Stomach (tissue), 9 donors: ENCODE measurements around the gene GABRG3. TPM values are rescaled to one million over a fixed set of nuclear protein-coding genes. Genes with fewer than 3 reads are reported as not detected.

Source experiments
- DNase-seq, 2 donors: peaks; one replicate each; pipeline versions ENCODE4 v3.0.0 to v3.0.0-alpha.2; 2013 to 2019
- H3K27ac ChIP-seq, 5 donors: fragments of 200-600 bp in 4 of 5; sonication (generic) in 4 of 5; one replicate each; pipeline ENCODE4 v1.5.1; 2013 to 2019; ENCODE audit warnings: mild to moderate bottlenecking in 1 of 5, moderate library complexity in 1 of 5
- H3K27me3 ChIP-seq, 3 donors: fragments of 200-600 bp; sonication (generic); one replicate each; pipeline ENCODE4 v1.5.1; 2017 to 2019; ENCODE audit warnings: mixed run types in 1 of 3
- H3K36me3 ChIP-seq, 4 donors: fragments of 200-600 bp; sonication (generic); 1 replicate in 3 of 4; 2 replicates in 1 of 4; pipeline ENCODE4 v1.5.1; 2016 to 2019
- H3K4me1 ChIP-seq, 4 donors: fragments of 200-600 bp; sonication (generic); one replicate each; pipeline ENCODE4 v1.5.1; 2016 to 2019
- H3K4me3 ChIP-seq, 4 donors: fragments of 200-600 bp; sonication (generic) in 3 of 4; one replicate each; pipeline ENCODE4 v1.5.1; 2016 to 2019; ENCODE audit warnings: mild to moderate bottlenecking in 1 of 4
- H3K9me3 ChIP-seq, 4 donors: fragments of 200-600 bp; sonication (generic); one replicate each; pipeline ENCODE4 v1.5.1; 2016 to 2019
- EP300 ChIP-seq: sonication (generic); formaldehyde crosslinking; IDR thresholded peaks from one replicate; pipeline ENCODE4 v1.6.1; 2017; ENCODE audit warnings: antibody characterized with exemption
- POLR2A ChIP-seq, 4 donors: fragments of 450-650 bp; IDR thresholded peaks; one replicate each; pipeline ENCODE4 v1.6.1; 2016; ENCODE audit warnings: antibody characterized with exemption in 4 of 4, control low read depth in 2 of 4, mild to moderate bottlenecking in 1 of 4, moderate library complexity in 1 of 4
- POLR2AphosphoS5 ChIP-seq, 3 donors: sonication (generic); formaldehyde crosslinking; IDR thresholded peaks; one replicate each; pipeline ENCODE4 v1.6.1; 2016; ENCODE audit warnings: antibody characterized with exemption in 3 of 3
- WGBS, 5 donors: extraction: QIAGEN DNeasy Blood & Tissue Kit in 3 of 5; methylation state at CpG; one replicate each; pipeline versions ENCODE4 v1.1.5 to v1.1.7; 2013 to 2018; 5-methylcytosine and 5-hydroxymethylcytosine counted together
- intact Hi-C: fragments of 100-400 bp; cut with DNase I; formaldehyde crosslinking; loops from one replicate; pipeline ENCODE4 v1.15.1; 2023; ENCODE audit warnings: low total_unique reads
- polyA plus RNA-seq, 3 donors: library from polyadenylated mRNA; stranded (reverse); fragments of 200-250 nt; gene quantifications; one replicate each; pipeline ENCODE4 v1.2.3, GENCODE V29; 2013
- total RNA-seq, 5 donors: library from RNA; depleted of rRNA; stranded (reverse); fragments of >200 nt; gene quantifications; one replicate each; pipeline versions ENCODE4 v1.1.0 to v1.2.3, GENCODE V29; 2014 to 2016
- TF ChIP-seq, protein P1 (sequence below), 7 experiments: fragments of 450-650 bp in 4 of 7; fragments of 200-600 bp in 3 of 7; sonication (generic) in 3 of 7; IDR thresholded peaks; one replicate each; pipeline ENCODE4 v1.5.1; 2016 to 2019; ENCODE audit warnings: antibody characterized with exemption in 7 of 7, control low read depth in 2 of 7, mild to moderate bottlenecking in 1 of 7
- donor health status: healthy with polysubstance abuse.
- donor health status: Bipolar disorder and iron deficiency.
- donor health status: healthy.

The GABRG3 gene
- total and polyA plus RNA-seq, 8 donors, result 0.37 to 1.5 TPM; not detected in 6

DNA sequence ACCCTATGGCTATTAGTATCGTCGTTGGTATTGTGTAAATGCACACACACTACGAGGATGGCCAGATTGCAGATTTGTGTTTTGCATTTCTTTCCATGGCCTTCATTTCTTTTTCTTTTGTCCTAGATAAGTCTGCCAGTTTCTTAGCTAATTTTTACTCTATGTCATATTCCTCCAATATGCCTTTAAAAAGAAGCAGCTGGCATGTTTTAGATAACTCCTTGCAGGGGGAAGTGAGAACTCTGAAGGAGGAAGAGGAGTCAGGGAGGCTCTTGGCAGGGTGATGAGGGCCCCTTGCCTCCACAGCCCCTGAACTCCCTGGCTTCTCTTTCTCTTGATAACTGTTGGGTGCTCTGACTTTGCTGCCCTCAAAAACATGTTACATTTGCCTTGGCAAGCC is 244.0 kb downstream of the GABRG3 start:
- DNase-seq, result no peak
- no peak for TF ChIP-seq POLR2A (IDR thresholded peaks at IDR 0.05)
- no peak for TF ChIP-seq EP300
- TF ChIP-seq POLR2AphosphoS5 (IDR thresholded peaks at IDR 0.05), result no peak
- TF ChIP-seq, protein P1, sequence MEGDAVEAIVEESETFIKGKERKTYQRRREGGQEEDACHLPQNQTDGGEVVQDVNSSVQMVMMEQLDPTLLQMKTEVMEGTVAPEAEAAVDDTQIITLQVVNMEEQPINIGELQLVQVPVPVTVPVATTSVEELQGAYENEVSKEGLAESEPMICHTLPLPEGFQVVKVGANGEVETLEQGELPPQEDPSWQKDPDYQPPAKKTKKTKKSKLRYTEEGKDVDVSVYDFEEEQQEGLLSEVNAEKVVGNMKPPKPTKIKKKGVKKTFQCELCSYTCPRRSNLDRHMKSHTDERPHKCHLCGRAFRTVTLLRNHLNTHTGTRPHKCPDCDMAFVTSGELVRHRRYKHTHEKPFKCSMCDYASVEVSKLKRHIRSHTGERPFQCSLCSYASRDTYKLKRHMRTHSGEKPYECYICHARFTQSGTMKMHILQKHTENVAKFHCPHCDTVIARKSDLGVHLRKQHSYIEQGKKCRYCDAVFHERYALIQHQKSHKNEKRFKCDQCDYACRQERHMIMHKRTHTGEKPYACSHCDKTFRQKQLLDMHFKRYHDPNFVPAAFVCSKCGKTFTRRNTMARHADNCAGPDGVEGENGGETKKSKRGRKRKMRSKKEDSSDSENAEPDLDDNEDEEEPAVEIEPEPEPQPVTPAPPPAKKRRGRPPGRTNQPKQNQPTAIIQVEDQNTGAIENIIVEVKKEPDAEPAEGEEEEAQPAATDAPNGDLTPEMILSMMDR (IDR thresholded peaks at IDR 0.05), result no peak
- WGBS, 5 donors, result 72 to 85% (median 73%) methylated on average over 3 of the region's 3 CpGs
- Histone ChIP-seq H3K27ac (no peak overlapping the region), H3K27me3 (no peaks in the 10 kb centered on the region), H3K4me1 (no peaks in the 10 kb centered on the region), H3K9me3 (peaks cover 0 to 31% (median 6%) of the 10 kb centered on the region in 4 donors), H3K4me3 (no peak overlapping the region), H3K36me3 (no peaks in the 10 kb centered on the region)
- intact Hi-C loops, result no loop called here

GRCh38 chr15:27218426-27218825 is 247.4 kb downstream of the GABRG3 start:
- Histone ChIP-seq H3K4me1 (no peaks in the 10 kb centered on the region), H3K27me3 (no peaks in the 10 kb centered on the region), H3K27ac (no peak overlapping the region), H3K36me3 (no peaks in the 10 kb centered on the region), H3K9me3 (peaks cover 0 to 25% (median 6%) of the 10 kb centered on the region in 4 donors), H3K4me3 (no peak overlapping the region)
- TF ChIP-seq EP300 (no peak), POLR2AphosphoS5 (IDR thresholded peaks at IDR 0.05) (no peak), POLR2A (IDR thresholded peaks at IDR 0.05) (no peak)
- TF ChIP-seq, protein P1 (IDR thresholded peaks at IDR 0.05), result no peak
- WGBS, 5 donors, result 84 to 92% (median 88%) methylated on average over 8 of the region's 8 CpGs
- no peak for DNase-seq
- intact Hi-C loops, result no loop called here

DNA sequence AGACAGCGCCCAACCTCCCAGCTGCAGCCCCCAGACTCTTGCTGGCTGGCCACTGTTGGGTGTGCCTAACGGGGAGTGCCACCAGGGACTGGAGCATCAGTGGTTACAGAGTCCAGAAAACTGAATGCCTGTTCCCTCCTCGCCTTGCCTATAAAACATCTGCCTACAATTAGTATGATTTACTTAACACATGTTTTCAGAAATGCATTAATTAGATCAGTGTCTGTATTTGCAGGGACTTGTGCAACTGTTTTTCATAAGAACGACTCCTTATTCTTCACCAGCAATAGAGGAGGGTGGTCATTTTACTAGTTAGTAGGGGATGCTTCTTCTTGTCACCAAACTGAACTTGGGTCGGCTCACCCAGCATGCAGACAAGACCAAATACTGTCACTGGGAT is 248.7 kb downstream of the GABRG3 start:
- intact Hi-C loops, result no loop called here
- H3K27ac ChIP-seq, result no peak overlapping the region
- no peaks in the 10 kb centered on the region for H3K36me3 ChIP-seq
- H3K27me3 ChIP-seq, result no peaks in the 10 kb centered on the region
- H3K4me1 ChIP-seq, result no peaks in the 10 kb centered on the region
- 78 to 87% (median 78%) methylated on average over 5 of the region's 5 CpGs for WGBS, 5 donors
- TF ChIP-seq POLR2AphosphoS5 (IDR thresholded peaks at IDR 0.05) (no peak), POLR2A (IDR thresholded peaks at IDR 0.05) (no peak), EP300 (no peak)
- TF ChIP-seq, protein P1 (IDR thresholded peaks at IDR 0.05), result no peak
- no peak for DNase-seq
- H3K4me3 ChIP-seq, result no peak overlapping the region
- H3K9me3 ChIP-seq, result peaks cover 0 to 25% (median 6%) of the 10 kb centered on the region in 4 donors

DNA sequence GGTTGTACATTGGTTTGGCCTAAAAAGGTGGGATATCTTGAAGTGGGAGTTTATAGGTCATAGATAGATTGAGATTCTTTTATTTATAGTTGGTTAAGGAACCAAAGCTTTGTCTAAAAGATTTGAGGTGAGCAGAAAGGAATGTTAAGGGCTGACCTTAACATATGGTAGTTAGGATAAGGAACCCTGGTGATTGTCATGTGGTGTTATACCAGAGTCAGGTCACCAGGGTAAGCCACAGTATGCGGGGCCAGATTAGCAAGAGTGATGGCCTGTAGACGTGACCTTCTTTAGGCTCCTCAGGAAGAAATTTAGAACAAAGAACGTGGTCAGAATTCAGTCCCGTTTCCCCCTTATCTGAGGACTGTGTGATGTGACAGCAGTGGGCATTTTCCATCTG is 249.2 kb downstream of the GABRG3 start:
- Histone ChIP-seq H3K27ac (no peak overlapping the region), H3K4me3 (no peak overlapping the region), H3K9me3 (peaks cover 0 to 25% (median 6%) of the 10 kb centered on the region in 4 donors), H3K27me3 (no peaks in the 10 kb centered on the region), H3K36me3 (no peaks in the 10 kb centered on the region), H3K4me1 (no peaks in the 10 kb centered on the region)
- no peak for DNase-seq
- intact Hi-C loops, result no loop called here
- TF ChIP-seq POLR2A (IDR thresholded peaks at IDR 0.05) (no peak), POLR2AphosphoS5 (IDR thresholded peaks at IDR 0.05) (no peak), EP300 (no peak)
- TF ChIP-seq, protein P1 (IDR thresholded peaks at IDR 0.05), result no peak
- WGBS, 5 donors, result 37 to 58% (median 46%) methylated on average over 4 of the region's 4 CpGs
